OCI-LY7 (cell line): ENCODE results near the gene LILRA5. TPM values are rescaled to one million over a fixed set of nuclear protein-coding genes. Genes with fewer than 3 reads are reported as not detected.
"Not testable (repeated sequence)": the region's sequence is repeated elsewhere in the genome, so short reads cannot be mapped to it uniquely, and the experiment has no call there.

ENCODE experiments used
- BruUV-seq: library from RNA; stranded (reverse); fragments of 400-500 nt; replicated peaks from 2 replicates; lab custom pipeline; 2021; lab: Mats Ljungman, UMichigan
- CTCF ChIA-PET: fragments of 300-600 bp; sonication (Branson Sonifier 250); formaldehyde crosslinking; loops from one replicate; lab custom pipeline; 2022; ENCODE audit warnings: antibody characterized with exemption; ENCODE audit not compliant: unreplicated experiment; lab: Charles Lee
- POLR2A ChIA-PET: fragments of 300-600 bp; sonication (Branson Sonifier 250); formaldehyde crosslinking; loops from one replicate; lab custom pipeline; 2022; ENCODE audit warnings: antibody characterized with exemption; lab: Charles Lee
- DNase-seq: peaks from one replicate; pipeline ENCODE4 v3.0.0-alpha.2; 2015; ENCODE audit warnings: low spot score
- H2AFZ ChIP-seq: fragments of 200-600 bp; sonication (generic), shearing (Covaris generic); 2 replicates; pipeline ENCODE4 v1.6.1; 2014; ENCODE audit warnings: mild to moderate bottlenecking, antibody characterized with exemption, low read length, moderate library complexity
- H3K27ac ChIP-seq: fragments of 200-600 bp; sonication (generic); 2 replicates; pipeline ENCODE4 v1.5.1; 2014; ENCODE audit warnings: mixed run types, low read depth, mild to moderate bottlenecking, moderate library complexity, low read length, inconsistent platforms; ENCODE audit not compliant: poor library complexity, severe bottlenecking
- H3K36me3 ChIP-seq: fragments of 200-600 bp; sonication (generic); 2 replicates; pipeline ENCODE4 v1.6.1; 2014; ENCODE audit warnings: mild to moderate bottlenecking, antibody characterized with exemption, low read length, moderate library complexity, mixed read lengths; ENCODE audit not compliant: insufficient read depth
- H3K4me1 ChIP-seq: fragments of 200-600 bp; sonication (generic); 2 replicates; pipeline ENCODE4 v1.5.1; 2014; ENCODE audit warnings: mild to moderate bottlenecking, low read length; ENCODE audit not compliant: insufficient read depth, poor library complexity, severe bottlenecking
- H3K4me2 ChIP-seq: fragments of 200-600 bp; sonication (generic); 2 replicates; pipeline ENCODE4 v1.6.1; 2014; ENCODE audit warnings: mild to moderate bottlenecking, low read length
- H3K4me3 ChIP-seq: fragments of 200-600 bp; sonication (generic); 2 replicates; pipeline ENCODE4 v1.5.1; 2014; ENCODE audit warnings: mild to moderate bottlenecking, low read depth, low read length; ENCODE audit not compliant: poor library complexity, severe bottlenecking
- H3K79me2 ChIP-seq: fragments of 200-600 bp; sonication (generic); 2 replicates; pipeline ENCODE4 v1.6.1; 2016; ENCODE audit warnings: low read depth, mild to moderate bottlenecking, low read length, moderate library complexity, mixed read lengths; ENCODE audit not compliant: insufficient read depth
- H3K9me2 ChIP-seq: fragments of 200-600 bp; sonication (generic); 2 replicates; pipeline ENCODE4 v1.6.1; 2016; ENCODE audit warnings: mild to moderate bottlenecking, low read length, mixed read lengths; ENCODE audit not compliant: insufficient read depth
- H3K9me3 ChIP-seq: fragments of 200-600 bp; sonication (generic); 2 replicates; pipeline ENCODE4 v1.6.1; 2014; ENCODE audit warnings: mild to moderate bottlenecking, mixed run types, low read length, mixed read lengths
- H4K20me1 ChIP-seq: fragments of 200-600 bp; sonication (generic); 2 replicates; pipeline ENCODE4 v1.6.1; 2014; ENCODE audit warnings: mild to moderate bottlenecking, antibody characterized with exemption, low read length, moderate library complexity, mixed read lengths; ENCODE audit not compliant: insufficient read depth
- CTCF ChIP-seq: fragments of 200-600 bp; sonication (generic); conservative IDR thresholded peaks from 2 replicates; pipeline ENCODE4 v1.5.1; 2014; ENCODE audit warnings: mild to moderate bottlenecking, antibody characterized with exemption, low read length, moderate library complexity, mixed read lengths
- EZH2phosphoT487 ChIP-seq: fragments of 200-600 bp; sonication (generic); IDR thresholded peaks from 2 replicates; pipeline ENCODE4 v1.6.1; 2018; ENCODE audit warnings: low read depth, borderline replicate concordance, mild to moderate bottlenecking, mixed run types, antibody characterized with exemption, low read length, moderate library complexity, mixed read lengths
- intact Hi-C: fragments of 100-400 bp; cut with micrococcal nuclease; formaldehyde crosslinking; loops from one replicate; pipeline ENCODE4 v1.10.0; 2022; ENCODE audit not compliant: unreplicated experiment
- total RNA-seq, 2 experiments: library from RNA; depleted of rRNA in 1 of 2; stranded (reverse); fragments of >200 nt in 1 of 2; shearing (Covaris generic) in 1 of 2; gene quantifications; 2 replicates each; pipeline ENCODE4 v1.2.3, GENCODE V29; 2014 to 2022

Gene LILRA5
- total RNA-seq, 2 experiments from 2014 or later, result not detected

- TF ChIP-seq CTCF, result no peak
- no peak for TF ChIP-seq EZH2phosphoT487
- Histone ChIP-seq H3K36me3 (no peaks in the 10 kb centered on the region), H2AFZ (no peak overlapping the region), H3K4me2 (no peak overlapping the region), H3K27ac (no peak overlapping the region), H3K4me3 (no peak overlapping the region), H3K79me2 (no peaks in the 10 kb centered on the region), H3K4me1 (no peaks in the 10 kb centered on the region), H4K20me1 (no peaks in the 10 kb centered on the region), H3K9me2 (no peaks in the 10 kb centered on the region), H3K9me3 (no peaks in the 10 kb centered on the region)
- ChIA-PET CTCF (no interaction called here), POLR2A (no interaction called here)
- DNase-seq, result no peak
- no TSS peak for BruUV-seq
- intact Hi-C loops, result loop anchor here (10.0 kb wide), 1 partner anchor 336 kb away; the partner anchor contains the start of gene LILRB1
Observed at GRCh38 chr19:54298357-54299125, 14.4 kb downstream of the LILRA5 start.

DNA sequence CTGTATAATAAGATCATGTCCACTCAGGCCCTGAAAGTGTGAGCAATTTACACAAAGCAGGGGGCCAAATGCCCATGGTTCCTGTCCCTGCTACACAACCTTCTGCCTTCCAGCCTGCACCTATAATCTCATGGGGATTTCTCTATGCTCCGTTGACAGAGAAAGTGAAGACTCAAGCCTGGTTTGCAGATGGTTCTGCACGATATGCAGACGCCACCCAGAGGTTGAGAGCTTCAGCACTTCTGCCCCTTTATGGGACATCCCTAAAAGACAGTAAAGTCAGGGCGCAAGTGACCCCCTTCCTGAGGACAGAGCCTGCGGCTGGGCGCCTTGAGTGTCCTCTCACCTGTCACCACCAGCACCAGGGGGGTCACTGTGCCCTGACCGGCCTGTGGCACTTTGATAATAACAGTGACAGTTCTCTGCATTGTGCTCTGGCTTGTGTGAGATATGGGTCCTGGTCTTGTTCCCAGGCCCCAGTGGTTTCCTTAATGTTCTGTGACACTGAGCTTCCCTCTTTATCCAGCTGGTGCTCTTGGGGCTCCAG lies 15.1 kb downstream of the LILRA5 start:
- Histone ChIP-seq H2AFZ (no peak overlapping the region), H3K79me2 (no peaks in the 10 kb centered on the region), H3K9me2 (no peaks in the 10 kb centered on the region), H3K27ac (no peak overlapping the region), H3K4me3 (no peak overlapping the region), H3K36me3 (no peaks in the 10 kb centered on the region), H3K9me3 (no peaks in the 10 kb centered on the region), H4K20me1 (no peaks in the 10 kb centered on the region), H3K4me1 (no peaks in the 10 kb centered on the region), H3K4me2 (no peak overlapping the region)
- intact Hi-C loops, result loop anchor here (10.0 kb wide), 1 partner anchor 337 kb away; the partner anchor contains the start of gene LILRB1
- POLR2A ChIA-PET, result no interaction called here
- TF ChIP-seq EZH2phosphoT487 (no peak), CTCF (peak; percentile 66)
- CTCF ChIA-PET, result no interaction called here
- peak; percentile 37 for DNase-seq
- no TSS peak for BruUV-seq

- no peak for TF ChIP-seq EZH2phosphoT487
- no peak for TF ChIP-seq CTCF
- no TSS peak for BruUV-seq
- intact Hi-C loops, result loop anchor here (10.0 kb wide), 1 partner anchor 340 kb away; the partner anchor contains the start of gene LILRB1
- ChIA-PET POLR2A (no interaction called here), CTCF (no interaction called here)
- Histone ChIP-seq H2AFZ (no peak overlapping the region), H3K9me3 (no peaks in the 10 kb centered on the region), H3K4me2 (no peak overlapping the region), H3K9me2 (no peaks in the 10 kb centered on the region), H3K4me3 (no peak overlapping the region), H3K27ac (no peak overlapping the region), H3K4me1 (no peaks in the 10 kb centered on the region), H3K36me3 (no peaks in the 10 kb centered on the region), H3K79me2 (no peaks in the 10 kb centered on the region), H4K20me1 (no peaks in the 10 kb centered on the region)
- no peak for DNase-seq
Observed at GRCh38 chr19:54294539-54294938, 18.4 kb downstream of the LILRA5 start.

GRCh38 chr19:54289160-54289559 lies 23.8 kb downstream of the LILRA5 start:
- BruUV-seq, H3K27ac ChIP-seq, H4K20me1 ChIP-seq, CTCF ChIA-PET, H3K36me3 ChIP-seq, POLR2A ChIA-PET, H3K4me2 ChIP-seq, H3K79me2 ChIP-seq, H3K4me1 ChIP-seq, H3K9me3 ChIP-seq, DNase-seq, H3K9me2 ChIP-seq, H2AFZ ChIP-seq, H3K4me3 ChIP-seq, intact Hi-C loops: not testable (repeated sequence)
